Thyroid gland (tissue), 4 donors: ENCODE results near the gene WDR87.

ENCODE experiments used
- CTCF ChIP-seq, 6 experiments: fragments of 200-600 bp in 3 of 6; fragments of 450-650 bp in 3 of 6; sonication (generic) in 3 of 6; IDR thresholded peaks; one replicate each; pipeline ENCODE4 v1.5.1; 2016 to 2019; ENCODE audit warnings: antibody characterized with exemption in 6 of 6, mild to moderate bottlenecking in 2 of 6, inconsistent platforms in 1 of 6, moderate library complexity in 1 of 6
- POLR2A ChIP-seq, 2 donors: fragments of 450-650 bp; IDR thresholded peaks; one replicate each; pipeline ENCODE4 v1.6.1; 2017; ENCODE audit warnings: antibody characterized with exemption in 2 of 2, mild to moderate bottlenecking in 2 of 2, moderate library complexity in 1 of 2

- no peak for TF ChIP-seq POLR2A (IDR thresholded peaks at IDR 0.05)
- no peak for TF ChIP-seq CTCF (IDR thresholded peaks at IDR 0.05)
Measured at GRCh38 chr19:37930416-37930815, 24.0 kb upstream of the WDR87 start.
